GM13976 (cell line): ENCODE measurements around the gene ROBO1.

ENCODE experiments used
- DNase-seq: peaks from one replicate; pipeline ENCODE4 v3.0.0; 2012; ENCODE audit warnings: low spot score
- CTCF ChIP-seq: IDR thresholded peaks from 2 replicates; pipeline ENCODE4 v1.5.1; 2012; ENCODE audit warnings: borderline replicate concordance, mild to moderate bottlenecking; ENCODE audit not compliant: insufficient read depth; ENCODE audit errors: extremely low read depth, missing control alignments, control extremely low read depth
- in situ Hi-C: fragments of 300-500 bp; cut with MboI; formaldehyde crosslinking; loops from one replicate; pipeline ENCODE4 v1.12.0; 2022; ENCODE audit warnings: low sequenced_read_pairs, mixed read lengths, inconsistent platforms; ENCODE audit not compliant: unreplicated experiment

ROBO1 gene

GRCh38 chr3:79361748-79362378 lies 405.9 kb downstream of the ROBO1 start:
- in situ Hi-C loops, result loop anchor here (25.0 kb wide), 2 partner anchors 275 to 700 kb away; no protein-coding TSS in a partner anchor
- peak; percentile 20 for DNase-seq
- TF ChIP-seq CTCF, result peak; percentile 54

- TF ChIP-seq CTCF, result no peak
- in situ Hi-C loops, result loop anchor here (25.0 kb wide), 2 partner anchors 271 to 696 kb away; no protein-coding TSS in a partner anchor
- no peak for DNase-seq
Measured at GRCh38 chr3:79358327-79358726, 409.5 kb downstream of the ROBO1 start.

- in situ Hi-C loops, result loop anchor here (25.0 kb wide), 2 partner anchors 267 to 692 kb away; no protein-coding TSS in a partner anchor
- TF ChIP-seq CTCF, result no peak
- DNase-seq, result no peak
Measured at GRCh38 chr3:79354179-79354688, 413.6 kb downstream of the ROBO1 start.

GRCh38 chr3:79351699-79352098 lies 416.1 kb downstream of the ROBO1 start:
- DNase-seq, result no peak
- in situ Hi-C loops, result loop anchor here (25.0 kb wide), 2 partner anchors 264 to 689 kb away; no protein-coding TSS in a partner anchor
- TF ChIP-seq CTCF, result no peak

- in situ Hi-C loops, result no loop called here
- no peak for DNase-seq
- no peak for TF ChIP-seq CTCF
Measured at GRCh38 chr3:79344876-79345871, 422.6 kb downstream of the ROBO1 start.

- DNase-seq, result no peak
- in situ Hi-C loops, result no loop called here
- no peak for TF ChIP-seq CTCF
Measured at GRCh38 chr3:79341961-79342360, 425.8 kb downstream of the ROBO1 start.
